ENCODE data around the gene BTF3L4. TPM values are rescaled to one million over a fixed set of nuclear protein-coding genes. Genes with fewer than 3 reads are reported as not detected.

BTF3L4 gene
- total RNA-seq, 1 donor from 2014 or later, result 25.5 TPM

DNA sequence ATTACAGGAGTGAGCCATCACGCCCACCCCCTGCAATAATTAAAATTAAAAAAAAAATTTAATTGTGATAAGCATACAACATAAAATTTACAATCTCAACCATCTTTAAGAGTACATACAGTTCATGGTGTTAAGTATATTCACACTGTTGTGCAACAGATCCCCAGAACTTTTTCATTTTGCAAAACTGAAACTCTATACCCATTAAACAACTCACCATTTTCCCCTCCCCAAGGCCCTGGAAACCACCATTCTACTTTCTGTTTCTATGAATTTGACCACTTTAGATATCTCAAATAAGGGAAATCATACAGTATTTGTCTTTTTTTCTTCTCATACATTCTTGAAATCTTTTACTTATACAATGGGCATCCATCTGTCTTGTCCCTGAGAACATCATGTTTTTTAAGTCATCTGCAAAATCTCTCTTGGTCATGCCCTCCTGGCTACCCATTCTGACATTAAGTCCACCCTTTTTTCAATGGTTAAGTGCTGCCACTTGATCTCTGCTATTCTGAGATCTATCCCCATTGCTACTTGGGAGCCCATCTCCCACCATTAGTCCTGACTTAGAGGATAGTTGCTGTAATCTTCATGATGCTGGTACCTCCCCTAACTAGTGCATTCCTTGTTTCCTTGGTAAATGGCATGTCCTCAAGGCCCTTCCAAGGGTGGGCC, 46.4 kb downstream of the BTF3L4 start:
- intact Hi-C loops (cut with DNase I), result no loop called here
- no peak for ATAC-seq
- DNase-seq (ENCODE audit: missing footprints), result no peak

DNA sequence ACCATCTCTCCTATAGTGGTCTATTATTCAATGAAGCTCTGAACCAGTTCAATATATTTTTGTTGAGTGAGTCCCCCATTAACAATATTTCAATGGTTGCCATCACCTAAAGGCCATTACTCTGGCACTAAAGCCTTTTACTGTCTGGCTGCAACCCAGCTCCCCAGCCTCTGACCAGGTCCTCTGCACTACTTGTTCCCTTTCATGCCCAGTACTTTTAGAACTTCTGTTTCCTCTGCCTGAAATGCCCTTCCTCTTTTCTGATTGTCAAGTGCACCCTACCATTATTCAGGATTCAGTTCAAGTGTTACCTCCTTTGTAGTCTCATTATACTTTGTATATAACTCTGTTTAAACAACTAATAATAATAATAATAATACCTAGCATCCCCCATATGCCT, 55.4 kb downstream of the BTF3L4 start:
- DNase-seq (ENCODE audit: missing footprints) (no peak), ATAC-seq (no peak)
- intact Hi-C loops (cut with DNase I), result no loop called here

DNA sequence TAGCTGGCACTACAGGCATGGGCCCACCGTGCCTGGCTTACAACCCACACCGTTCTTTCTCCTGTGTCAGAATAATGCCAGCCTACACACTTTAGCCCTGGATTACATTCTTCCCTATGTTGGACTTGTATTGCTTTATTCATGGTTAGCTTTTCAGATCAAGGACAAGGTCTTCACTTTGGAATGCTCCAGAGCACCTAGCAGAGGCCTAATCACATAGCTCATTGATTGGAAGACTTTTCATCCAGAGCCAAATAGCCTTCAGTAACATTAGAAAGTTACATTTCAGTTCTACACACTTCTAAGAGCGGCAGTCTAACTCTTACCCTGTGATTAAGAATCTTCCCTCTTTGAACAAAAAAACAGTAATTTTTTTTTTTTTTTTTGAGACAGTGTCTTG, 56.4 kb downstream of the BTF3L4 start:
- DNase-seq (ENCODE audit: missing footprints), result no peak
- intact Hi-C loops (cut with DNase I), result no loop called here
- ATAC-seq, result no peak

DNA sequence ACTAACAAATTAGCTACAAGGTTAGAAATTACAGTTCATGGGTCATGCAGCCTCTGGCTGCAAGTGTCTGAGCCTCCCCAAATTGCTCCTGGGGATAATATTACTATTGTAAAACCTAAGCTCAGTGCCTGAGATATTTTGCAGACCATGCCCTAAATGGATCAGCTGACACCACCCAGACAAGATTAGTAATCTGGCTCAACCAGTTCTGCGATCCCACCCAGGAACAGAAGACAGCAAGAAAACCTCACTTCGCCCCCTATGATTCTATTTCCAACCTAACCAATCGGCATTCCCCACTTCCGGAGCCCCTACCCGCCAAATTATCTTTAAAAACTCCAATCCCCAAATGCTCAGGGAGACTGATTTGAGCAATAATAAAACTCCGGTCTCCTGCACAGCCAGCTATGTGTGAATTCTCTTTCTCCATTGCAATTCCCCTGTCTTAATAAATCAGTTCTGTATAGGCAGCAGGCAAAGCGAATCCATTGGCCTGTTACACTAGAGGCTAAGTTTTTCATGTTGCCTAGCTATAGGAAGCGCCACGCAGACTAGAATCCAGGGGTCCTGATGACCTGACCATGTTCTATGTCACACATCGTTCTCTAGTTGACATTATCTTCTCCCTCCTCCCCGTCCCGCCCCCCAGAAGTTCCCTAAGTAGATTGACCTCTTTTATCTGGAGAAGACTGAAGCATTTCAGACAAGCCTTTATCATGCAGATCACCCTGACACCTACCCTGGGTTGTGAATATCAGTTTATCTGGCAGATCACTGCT, 63.4 kb downstream of the BTF3L4 start:
- intact Hi-C loops (cut with DNase I), result no loop called here
- ATAC-seq (no peak), DNase-seq (ENCODE audit: missing footprints) (no peak)

DNA sequence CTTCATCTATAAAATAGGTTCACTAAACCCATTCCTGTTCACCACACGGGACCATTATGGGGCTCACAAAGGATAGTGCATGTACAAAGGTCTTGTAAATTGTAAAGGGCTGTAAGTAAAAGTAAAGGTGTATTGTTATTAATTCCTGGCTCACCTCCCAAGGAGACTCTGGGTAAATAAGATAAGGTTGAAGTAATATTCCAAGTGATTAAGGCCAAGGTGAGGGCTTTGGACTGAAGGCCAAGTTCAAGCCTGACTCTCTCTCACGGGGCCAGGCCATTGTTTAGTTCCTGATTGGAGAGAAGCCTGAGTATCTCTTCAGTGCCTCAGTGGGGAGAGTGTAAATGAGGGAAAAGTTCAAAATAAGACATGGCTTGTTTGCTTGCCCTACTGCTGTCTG, 66.3 kb downstream of the BTF3L4 start:
- ATAC-seq (no peak), DNase-seq (ENCODE audit: missing footprints) (no peak)
- intact Hi-C loops (cut with DNase I), result no loop called here

DNA sequence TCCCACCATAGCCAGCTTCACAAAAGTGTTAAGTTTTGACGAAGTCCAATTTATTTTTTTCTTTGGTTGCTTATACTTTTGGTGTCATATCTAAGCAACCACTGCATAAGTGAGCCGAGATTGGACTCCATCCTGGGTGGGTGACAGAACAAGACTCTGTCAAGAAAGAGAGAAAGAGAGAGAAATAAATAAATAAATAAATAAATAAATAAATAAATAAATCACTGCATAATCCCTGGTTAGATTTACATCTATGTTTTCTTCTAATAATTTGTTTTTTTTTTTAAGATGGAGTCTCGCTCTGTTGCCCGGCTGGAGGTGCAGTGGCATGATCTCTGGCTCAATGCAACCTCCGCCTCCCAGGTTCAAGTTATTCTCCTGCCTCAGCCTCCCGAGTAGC, 67.5 kb downstream of the BTF3L4 start:
- intact Hi-C loops (cut with DNase I), result no loop called here
- ATAC-seq (no peak), DNase-seq (ENCODE audit: missing footprints) (no peak)

DNA sequence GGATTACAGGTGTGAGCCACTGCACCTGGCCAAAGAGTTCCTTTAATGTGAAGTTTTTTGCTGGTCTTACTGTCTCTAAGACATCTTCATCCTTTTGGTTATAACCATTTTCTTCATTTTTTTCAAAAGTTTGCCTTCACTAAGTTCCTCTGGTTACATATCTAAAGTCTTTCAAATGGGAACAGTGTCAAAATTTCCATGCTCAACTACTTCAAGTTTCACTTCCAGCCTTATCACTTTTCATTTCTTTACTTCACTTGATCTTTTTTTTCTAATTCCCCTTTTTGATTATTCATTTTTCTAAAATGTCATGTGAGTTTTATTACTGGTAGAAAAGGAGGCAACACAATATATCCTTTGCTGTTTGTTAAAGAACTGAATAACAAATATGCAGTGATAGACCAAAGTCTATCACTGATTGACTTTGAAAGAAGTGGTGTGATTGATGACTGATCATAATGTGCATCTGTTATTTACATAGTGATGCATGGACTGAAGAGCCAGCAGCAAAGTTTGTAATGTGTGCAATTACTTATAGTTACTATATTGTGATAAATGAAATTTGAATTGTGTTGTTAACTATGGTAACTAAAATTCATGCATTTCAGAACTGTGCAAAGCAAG, 69.8 kb downstream of the BTF3L4 start:
- intact Hi-C loops (cut with DNase I), result loop anchor here (5.0 kb wide), 1 partner anchor 171 kb away; no protein-coding TSS in a partner anchor
- DNase-seq (ENCODE audit: missing footprints) (no peak), ATAC-seq (no peak)

DNA sequence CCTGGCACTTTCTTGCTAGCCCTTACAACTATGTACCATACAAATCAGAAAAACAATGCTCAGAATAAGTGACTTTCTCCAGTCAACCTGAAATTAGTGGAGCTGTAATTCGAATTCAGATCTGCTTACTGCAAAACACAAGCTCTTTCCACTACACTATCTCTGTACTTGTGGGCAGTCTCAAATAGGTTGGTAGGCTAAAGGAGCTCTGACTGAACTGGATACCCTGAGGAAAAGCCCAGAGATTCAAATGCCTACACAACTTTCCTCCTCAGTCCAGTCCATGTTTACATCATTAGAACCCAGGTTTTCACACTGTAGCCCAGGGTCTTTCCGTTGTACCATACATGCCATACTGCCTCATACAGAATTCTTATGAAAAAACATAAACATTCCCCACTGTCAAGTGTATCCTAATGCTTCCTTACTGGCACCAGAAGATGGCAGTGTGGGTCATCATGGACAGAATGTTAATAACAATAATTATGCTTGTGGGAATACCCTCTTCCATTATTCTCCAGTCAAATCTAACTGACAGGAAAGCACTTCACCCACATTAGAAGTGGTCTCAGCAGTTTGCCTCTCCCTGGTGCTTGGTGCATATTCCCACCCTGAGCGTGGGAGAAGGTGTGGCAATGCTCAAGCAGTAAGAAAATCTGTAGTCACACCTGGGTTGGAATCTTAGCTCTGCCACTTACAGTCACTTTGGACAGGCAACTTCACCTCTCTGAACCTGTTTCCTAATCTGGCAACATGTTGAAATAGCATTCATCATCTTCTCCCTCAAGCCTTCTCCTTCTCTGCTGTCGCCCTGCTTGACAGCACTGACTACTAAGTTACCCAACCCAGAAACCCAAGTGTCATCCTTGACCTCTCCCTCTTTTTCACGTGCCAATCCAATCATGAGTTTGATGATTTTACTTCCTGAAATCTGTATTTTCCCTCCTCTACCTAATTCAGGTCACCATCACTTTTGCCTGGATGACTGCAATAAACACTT, 71.4 kb downstream of the BTF3L4 start:
- peak; percentile 64 for ATAC-seq
- DNase-seq (ENCODE audit: missing footprints), result no peak
- intact Hi-C loops (cut with DNase I), result loop anchor here (5.0 kb wide), 1 partner anchor 170 kb away; no protein-coding TSS in a partner anchor

DNA sequence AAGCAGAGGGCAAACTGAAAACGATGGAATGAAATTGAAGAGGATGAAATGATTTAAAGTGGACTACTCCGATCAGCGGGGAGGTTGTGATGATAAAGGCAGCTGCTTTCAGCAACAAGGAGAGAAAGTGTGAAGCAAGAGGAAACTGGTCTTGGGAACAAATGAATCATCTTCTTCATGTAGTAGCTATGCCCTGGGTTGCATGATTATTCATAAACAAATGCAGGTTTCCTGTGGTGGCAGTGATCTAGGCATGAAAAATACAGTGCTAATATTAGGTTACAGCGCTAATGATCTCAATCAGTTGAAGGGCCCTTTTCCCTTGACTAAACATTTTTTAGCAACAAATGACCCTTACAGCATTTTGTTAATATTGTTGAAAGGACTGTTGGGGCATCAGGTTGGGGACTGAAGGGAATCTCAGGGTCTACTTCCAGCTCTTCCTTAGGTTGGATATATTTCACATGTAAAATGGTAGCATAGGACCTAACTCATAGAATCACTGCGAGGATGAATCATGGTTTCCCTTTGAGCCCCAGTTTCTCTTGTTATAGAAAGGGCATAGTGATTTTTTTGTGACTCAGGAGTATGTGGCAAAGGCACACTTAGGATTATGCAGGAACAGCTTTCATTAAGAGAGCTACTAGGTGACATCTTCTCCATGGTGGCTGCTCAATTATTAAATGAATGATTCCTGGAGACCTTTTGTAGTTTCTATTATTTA, 83.9 kb downstream of the BTF3L4 start:
- no peak for ATAC-seq
- no peak for DNase-seq (ENCODE audit: missing footprints)
- intact Hi-C loops (cut with DNase I), result loop anchor here (5.0 kb wide), 1 partner anchor 157 kb away; no protein-coding TSS in a partner anchor

Other genes with a start within 250 kb of the BTF3L4 start
- 146 TPM for gene NRDC, start 177.6 kb upstream of the BTF3L4 start, total RNA-seq
- not detected for gene RAB3B, start 65.6 kb upstream of the BTF3L4 start, total RNA-seq
- gene KTI12, start 22.5 kb upstream of the BTF3L4 start, total RNA-seq, result 3.1 TPM
- 21.2 TPM for gene TXNDC12, start 1.1 kb upstream of the BTF3L4 start, total RNA-seq
- 18.0 TPM for gene ZFYVE9, start 85.8 kb downstream of the BTF3L4 start, total RNA-seq